ENCODE measurements around the gene TBC1D16.

Gene TBC1D16, protein sequence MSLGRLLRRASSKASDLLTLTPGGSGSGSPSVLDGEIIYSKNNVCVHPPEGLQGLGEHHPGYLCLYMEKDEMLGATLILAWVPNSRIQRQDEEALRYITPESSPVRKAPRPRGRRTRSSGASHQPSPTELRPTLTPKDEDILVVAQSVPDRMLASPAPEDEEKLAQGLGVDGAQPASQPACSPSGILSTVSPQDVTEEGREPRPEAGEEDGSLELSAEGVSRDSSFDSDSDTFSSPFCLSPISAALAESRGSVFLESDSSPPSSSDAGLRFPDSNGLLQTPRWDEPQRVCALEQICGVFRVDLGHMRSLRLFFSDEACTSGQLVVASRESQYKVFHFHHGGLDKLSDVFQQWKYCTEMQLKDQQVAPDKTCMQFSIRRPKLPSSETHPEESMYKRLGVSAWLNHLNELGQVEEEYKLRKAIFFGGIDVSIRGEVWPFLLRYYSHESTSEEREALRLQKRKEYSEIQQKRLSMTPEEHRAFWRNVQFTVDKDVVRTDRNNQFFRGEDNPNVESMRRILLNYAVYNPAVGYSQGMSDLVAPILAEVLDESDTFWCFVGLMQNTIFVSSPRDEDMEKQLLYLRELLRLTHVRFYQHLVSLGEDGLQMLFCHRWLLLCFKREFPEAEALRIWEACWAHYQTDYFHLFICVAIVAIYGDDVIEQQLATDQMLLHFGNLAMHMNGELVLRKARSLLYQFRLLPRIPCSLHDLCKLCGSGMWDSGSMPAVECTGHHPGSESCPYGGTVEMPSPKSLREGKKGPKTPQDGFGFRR

DNA sequence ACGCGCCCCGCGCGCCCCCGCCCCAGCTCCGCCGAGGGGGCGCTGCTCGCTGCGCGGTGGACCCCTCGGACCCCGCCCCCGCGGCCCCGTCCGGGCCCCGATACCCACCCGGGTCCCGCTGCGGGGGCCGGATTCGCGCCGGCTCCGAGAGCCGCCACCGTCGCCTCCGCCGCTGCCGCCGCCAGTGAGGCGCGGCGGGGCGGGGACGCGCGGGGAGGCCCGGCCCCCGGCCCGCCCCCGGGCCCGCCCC lies at the start of gene TBC1D16:
Gene TBC1D16, minus strand, starts transcription at position 186 of the 250 bp plus-strand sequence. CDS start 22,325 bp downstream, outside the sequence.
- no peak for DNase-seq (ENCODE audit: low spot score)

DNA sequence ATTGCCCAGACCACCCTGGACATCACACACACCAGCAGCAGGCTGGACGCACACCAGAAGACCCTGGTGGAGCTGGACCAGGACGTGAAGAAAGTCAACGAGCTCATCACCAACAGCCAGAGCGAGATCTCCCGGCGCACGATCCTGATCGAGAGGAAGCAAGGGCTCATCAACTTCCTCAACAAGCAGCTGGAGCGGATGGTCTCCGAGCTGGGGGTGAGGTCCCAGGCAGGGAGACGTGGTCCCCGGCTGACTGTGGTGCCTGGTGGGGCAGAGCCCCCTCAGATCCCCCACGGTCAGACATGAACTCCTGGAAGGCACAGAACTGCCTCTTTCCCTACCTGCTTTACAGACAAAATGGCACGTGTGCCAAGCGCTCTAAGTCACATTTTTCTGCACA lies 49.1 kb upstream of the TBC1D16 start:
- no peak for DNase-seq (ENCODE audit: low spot score)

GRCh38 chr17:80083136-80083661 lies 47.5 kb upstream of the TBC1D16 start:
- no peak for DNase-seq (ENCODE audit: low spot score)

DNA sequence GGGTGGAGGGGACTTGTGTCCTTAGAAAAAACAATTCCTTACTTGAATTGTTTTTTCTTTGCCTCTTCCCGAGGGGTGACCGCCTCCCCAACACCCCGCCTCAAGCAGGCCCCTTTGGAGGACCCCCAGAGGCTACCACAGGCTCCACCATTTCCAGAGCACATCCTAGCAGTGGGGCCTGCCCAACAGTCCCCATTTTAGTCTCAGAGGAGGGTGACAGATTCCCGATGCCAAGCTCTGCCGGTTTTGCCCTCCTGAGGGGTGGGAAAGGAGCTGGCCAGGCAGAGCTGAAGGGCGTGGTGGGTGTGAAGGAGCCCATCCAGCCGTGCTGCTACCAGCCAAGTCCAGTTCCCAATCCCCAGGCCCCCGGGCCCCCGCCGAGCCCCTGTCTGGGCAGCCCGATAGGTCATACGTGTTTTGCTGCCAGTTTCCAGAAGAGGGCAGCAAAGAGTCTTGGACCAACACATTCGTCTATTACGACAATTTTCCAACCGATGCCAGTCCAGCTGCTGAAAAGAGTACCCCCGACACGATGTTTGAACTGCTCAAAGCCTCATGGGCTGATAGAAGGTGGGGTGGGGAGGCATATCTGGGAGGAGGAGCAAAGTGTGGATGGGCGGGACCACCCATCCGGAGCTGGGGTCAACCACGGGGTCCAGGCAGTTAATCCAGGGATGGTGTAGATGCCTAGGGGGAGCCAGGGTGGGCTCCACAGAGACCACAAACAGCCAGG lies 46.9 kb upstream of the TBC1D16 start:
- peak; percentile 88 for DNase-seq (ENCODE audit: low spot score)

GRCh38 chr17:80081596-80081995 lies 45.9 kb upstream of the TBC1D16 start:
- DNase-seq (ENCODE audit: low spot score) = no peak

- no peak for DNase-seq (ENCODE audit: low spot score)
These were observed 44.4 kb upstream of the TBC1D16 start for GRCh38 chr17:80080081-80080480.

DNA sequence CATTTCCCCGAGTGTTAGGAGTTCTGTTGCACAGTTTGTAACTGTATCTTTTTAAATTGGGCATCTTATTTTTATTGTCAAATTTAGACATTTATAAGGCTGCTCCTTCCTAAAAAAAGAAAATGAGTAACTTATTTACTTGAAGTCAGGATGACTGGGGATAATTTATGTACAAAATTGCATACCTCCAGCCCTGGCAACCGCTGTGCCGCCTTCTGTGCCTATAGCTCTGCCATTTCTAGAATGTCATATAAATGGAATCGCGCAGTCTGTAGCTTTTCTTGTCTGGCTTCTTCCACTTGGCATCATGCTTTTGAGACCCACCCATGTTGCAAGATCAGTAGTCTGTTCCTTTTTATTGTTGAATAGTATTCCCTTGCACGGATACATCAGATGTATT lies 36.7 kb upstream of the TBC1D16 start:
- no peak for DNase-seq (ENCODE audit: low spot score)

- DNase-seq (ENCODE audit: low spot score) = peak; percentile 59
These were observed 35.6 kb upstream of the TBC1D16 start for GRCh38 chr17:80071116-80071841.

- peak; percentile 34 for DNase-seq (ENCODE audit: low spot score)
These were observed 34.9 kb upstream of the TBC1D16 start for GRCh38 chr17:80070375-80071115.

- no peak for DNase-seq (ENCODE audit: low spot score)
These were observed 32.9 kb upstream of the TBC1D16 start for GRCh38 chr17:80068301-80069222.

DNA sequence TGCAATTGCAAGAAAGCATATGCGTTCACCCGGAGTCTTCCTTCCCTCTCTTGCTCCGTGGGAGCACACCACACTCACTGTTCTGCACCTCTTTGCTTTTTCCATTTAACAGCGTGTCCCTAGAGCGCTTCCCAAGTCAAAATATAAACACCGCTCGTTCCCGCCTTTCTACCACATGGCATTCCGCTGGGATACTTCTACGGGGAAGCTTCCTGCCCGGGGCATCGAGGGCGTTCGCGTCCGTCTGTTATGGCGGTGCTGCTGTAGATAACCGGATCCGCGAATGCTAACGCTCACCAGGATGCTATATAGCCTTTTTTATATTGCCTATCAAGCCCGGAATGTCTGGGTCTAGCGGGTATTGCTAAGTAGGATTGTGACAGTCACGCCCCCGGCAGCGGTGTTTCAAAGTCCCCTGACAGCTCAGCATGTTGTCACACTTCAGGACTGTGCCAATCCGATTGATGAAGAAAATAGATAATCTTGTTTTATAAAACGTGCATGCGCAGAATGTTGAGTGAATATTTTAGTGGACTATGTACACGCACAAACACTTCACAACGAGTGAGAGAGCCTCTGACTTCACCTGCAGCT lies 31.8 kb upstream of the TBC1D16 start:
- no peak for DNase-seq (ENCODE audit: low spot score)

DNA sequence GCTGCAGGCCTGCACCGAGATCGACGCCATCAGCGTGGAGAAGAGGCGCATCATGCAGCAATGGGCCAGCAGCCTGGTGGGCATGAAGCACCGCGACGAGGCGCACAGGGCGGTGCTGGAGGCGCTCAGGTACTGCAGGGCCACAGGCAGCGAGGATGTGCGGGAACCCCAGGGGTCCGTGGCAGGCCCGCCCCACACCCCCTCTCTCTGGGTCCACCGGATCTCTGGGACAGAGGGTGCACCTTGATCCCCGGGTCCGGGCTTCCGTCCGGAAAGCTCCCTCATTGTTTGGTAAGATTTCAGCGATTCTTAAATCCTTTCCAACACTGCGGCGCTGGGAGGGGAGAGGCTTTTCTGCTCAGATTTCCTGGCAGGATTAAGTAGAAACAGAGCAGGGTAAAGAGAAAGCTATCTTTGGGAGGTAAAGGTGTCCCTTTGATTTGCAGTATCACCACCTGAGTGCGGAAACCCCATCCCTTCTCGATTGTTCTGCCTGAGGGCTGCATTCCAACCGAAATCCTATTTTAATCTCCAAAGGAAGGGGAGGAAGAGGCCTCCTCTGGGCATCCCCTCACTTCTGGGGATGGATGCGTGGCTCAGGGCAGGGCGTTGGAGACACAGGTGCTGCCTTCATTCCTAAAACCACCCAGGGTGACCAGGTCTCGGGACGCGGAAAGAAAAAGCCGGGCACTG lies 30.0 kb upstream of the TBC1D16 start:
- no peak for DNase-seq (ENCODE audit: low spot score)

DNA sequence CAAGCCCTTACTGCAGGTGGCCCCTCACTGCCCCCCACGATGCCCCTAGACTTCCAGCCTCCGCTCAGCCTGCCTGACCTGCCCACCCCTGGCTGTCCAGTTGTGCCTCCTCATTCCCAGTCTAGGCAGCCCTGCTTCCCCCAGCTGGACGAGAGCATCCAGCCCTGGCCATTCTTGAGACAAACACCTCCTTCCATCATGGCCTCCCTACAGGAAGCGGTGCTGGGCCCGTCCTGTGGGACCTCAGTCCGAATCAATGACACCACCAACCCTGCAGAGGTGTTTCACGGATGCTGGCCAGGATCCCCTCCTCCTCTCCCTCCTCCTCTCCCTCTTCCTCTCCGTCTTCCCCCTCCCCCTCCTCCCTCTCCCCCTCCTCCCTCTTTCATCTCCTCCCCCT lies 29.0 kb upstream of the TBC1D16 start:
- no peak for DNase-seq (ENCODE audit: low spot score)

GRCh38 chr17:80063830-80064585 lies 28.3 kb upstream of the TBC1D16 start:
- no peak for DNase-seq (ENCODE audit: low spot score)

DNA sequence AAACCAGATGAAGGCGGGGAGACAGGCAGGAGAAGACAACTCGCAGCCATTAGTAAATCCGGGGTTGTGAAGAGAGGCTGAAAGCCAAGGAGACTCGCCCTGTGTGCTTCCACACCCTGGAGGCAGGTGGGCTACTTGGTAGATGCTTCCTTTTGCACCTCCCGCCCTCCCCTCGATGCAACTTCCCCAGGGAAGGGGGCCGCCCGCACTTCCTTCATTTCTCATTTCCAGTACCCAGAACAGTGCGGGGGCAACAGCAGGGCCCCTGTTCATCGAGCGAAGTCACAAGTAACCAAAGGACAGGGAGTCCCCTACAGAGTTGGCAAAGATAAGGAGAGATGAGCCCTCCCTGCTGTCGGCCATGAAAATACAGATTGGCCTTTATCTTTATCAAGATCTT lies 25.7 kb upstream of the TBC1D16 start:
- no peak for DNase-seq (ENCODE audit: low spot score)

GRCh38 chr17:80060644-80061043 lies 25.0 kb upstream of the TBC1D16 start:
- no peak for DNase-seq (ENCODE audit: low spot score)

DNA sequence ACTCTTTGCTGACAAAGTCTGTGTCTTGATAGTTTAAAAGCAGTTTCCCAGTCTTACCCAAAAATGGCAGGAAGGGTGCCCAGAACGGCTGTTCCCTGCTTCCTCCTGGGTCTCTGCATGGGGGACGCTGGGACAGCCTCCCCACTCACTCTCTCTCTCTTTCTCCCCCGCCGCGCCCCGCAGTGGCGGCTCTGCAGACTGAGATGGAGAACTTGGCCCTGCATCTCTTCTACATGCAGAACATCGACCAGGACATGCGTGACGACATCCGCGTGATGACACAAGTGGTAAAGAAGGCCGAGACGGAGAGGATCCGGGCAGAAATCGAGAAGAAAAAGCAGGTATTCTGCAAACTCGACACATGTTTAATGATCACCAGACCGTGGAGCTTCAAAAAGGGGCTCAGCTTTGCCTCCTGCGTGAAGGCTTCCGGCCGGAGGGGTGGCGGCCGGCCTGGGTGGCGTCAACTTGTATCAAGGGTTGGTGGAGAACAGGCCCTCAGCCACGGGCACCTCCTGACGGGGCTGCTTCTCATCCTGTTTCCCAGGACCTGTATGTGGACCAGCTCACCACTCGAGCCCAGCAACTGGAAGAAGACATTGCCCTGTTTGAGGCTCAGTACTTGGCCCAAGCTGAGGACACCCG lies 22.8 kb upstream of the TBC1D16 start:
- no peak for DNase-seq (ENCODE audit: low spot score)

DNA sequence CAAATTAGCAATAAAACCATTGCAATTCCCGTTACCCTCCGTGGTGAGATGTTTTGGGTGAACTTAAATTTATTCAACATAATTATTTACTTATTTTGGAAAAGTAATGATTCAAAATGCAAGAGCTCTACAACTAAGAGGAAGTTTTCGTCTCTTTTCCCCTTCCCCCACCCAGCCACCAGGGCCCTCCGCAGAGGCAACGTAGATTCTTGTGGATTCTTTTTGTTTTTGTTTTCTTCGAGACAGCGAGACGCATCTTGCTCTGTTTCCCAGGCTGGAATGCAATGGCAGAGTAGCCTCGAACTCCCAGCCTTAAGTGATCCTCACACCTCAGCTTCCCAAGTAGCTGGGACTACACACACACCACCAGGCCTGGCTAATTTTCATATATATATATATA lies 19.9 kb upstream of the TBC1D16 start:
- DNase-seq (ENCODE audit: low spot score) = no peak

Data from GM03348 (cell line).